Measurements from ENCODE around the gene MACO1. TPM values are rescaled to one million over a fixed set of nuclear protein-coding genes. Genes with fewer than 3 reads are reported as not detected.
A peak's percentile ranks its signal among the peaks of the same experiment; 100 is the strongest.
"Not testable (repeated sequence)": the region's sequence is repeated elsewhere in the genome, so short reads cannot be mapped to it uniquely, and the experiment has no call there.

Gene MACO1
- polyA plus RNA-seq, 2 donors, result 16.1 to 23.3 TPM

DNA sequence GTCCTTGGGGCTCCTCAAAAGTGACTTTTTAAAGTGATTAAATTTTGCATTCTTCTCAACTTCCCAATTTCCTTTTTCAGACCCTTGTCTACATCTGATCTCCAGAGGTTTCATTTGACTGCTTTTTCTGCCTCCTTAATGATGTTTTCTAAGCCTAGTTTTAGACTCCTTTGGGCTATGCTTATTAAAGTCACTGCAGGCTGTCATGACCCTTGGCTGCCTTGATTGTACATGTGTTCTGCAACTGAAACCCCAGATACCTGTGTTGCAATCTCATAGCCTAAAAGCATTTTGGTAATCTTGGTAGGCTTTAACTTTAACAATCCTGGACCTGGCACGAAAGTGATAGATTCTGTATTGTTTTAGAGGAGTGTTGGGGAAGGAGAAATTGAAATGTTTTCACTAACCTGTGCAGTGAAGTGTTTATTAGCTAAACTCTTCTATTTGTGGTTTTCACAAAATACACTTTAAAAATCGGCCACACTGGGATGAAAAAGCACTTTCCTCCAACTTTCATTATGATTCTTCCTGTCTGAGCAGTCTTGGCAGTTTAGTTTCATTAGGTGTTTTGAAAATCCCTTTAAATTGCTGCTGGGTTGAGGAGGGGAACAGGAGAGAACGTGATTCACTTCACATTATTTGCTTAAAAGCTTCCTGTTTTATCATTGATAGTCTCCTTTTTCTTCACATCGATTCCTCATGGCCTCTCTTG lies 4.9 kb downstream of the MACO1 start:
- Histone ChIP-seq H3K27ac (ENCODE audit: low read depth in 2 of 2, low read length in 1 of 2) (peak overlapping the region in 1 of 2 donors; percentile 34), H3K9me3 (ENCODE audit: control insufficient read depth in 2 of 2, insufficient read depth in 1 of 2, low read depth in 1 of 2, low read length in 1 of 2) (no peaks in the 10 kb centered on the region), H3K27me3 (ENCODE audit: control insufficient read depth in 1 of 2, insufficient read depth in 2 of 2, low read length in 2 of 2) (no peaks in the 10 kb centered on the region), H3K36me3 (ENCODE audit: control insufficient read depth in 2 of 2, insufficient read depth in 2 of 2, low read length in 1 of 2) (peaks cover 0 to 3% of the 10 kb centered on the region in 2 donors), H3K4me1 (ENCODE audit: control insufficient read depth in 2 of 2, insufficient read depth in 2 of 2, low read length in 1 of 2) (no peaks in the 10 kb centered on the region), H3K4me3 (ENCODE audit: low read depth in 1 of 2, low read length in 2 of 2) (peak overlapping the region in 1 of 2 donors; percentile 31)
- WGBS, 2 donors, result 14 to 17% methylated on average over 4 of the region's 4 CpGs

DNA sequence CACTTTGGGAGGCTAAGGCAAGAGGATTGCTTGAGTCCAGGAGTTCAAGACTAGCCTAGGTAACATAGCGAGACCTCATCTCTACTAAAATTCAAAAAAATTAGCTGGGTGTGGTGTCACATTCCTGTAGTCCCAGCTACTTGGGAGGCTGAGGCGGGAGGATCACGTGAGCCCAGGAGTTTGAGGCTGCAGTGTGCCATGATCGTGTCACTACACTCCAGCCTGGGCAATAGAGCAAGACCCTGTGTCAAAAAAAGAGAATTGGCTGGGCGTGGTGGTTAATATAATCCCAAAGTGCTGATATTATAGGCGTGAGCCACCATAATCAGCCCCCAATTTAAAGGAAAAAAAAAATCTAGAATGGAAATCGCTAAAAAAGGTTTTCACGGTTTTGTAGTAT lies 7.0 kb downstream of the MACO1 start:
- H3K36me3 ChIP-seq (ENCODE audit: control insufficient read depth in 2 of 2, insufficient read depth in 2 of 2, low read length in 1 of 2), result peaks cover 0 to 3% of the 10 kb centered on the region in 2 donors
- no peak overlapping the region for H3K4me3 ChIP-seq (ENCODE audit: low read depth in 1 of 2, low read length in 2 of 2)
- no peaks in the 10 kb centered on the region for H3K9me3 ChIP-seq (ENCODE audit: control insufficient read depth in 2 of 2, insufficient read depth in 1 of 2, low read depth in 1 of 2, low read length in 1 of 2)
- no peak overlapping the region for H3K27ac ChIP-seq (ENCODE audit: low read depth in 2 of 2, low read length in 1 of 2)
- H3K27me3 ChIP-seq (ENCODE audit: control insufficient read depth in 1 of 2, insufficient read depth in 2 of 2, low read length in 2 of 2), result no peaks in the 10 kb centered on the region
- H3K4me1 ChIP-seq (ENCODE audit: control insufficient read depth in 2 of 2, insufficient read depth in 2 of 2, low read length in 1 of 2), result no peaks in the 10 kb centered on the region
- WGBS, 2 donors, result 96 to 98% methylated on average over 8 of the region's 8 CpGs

DNA sequence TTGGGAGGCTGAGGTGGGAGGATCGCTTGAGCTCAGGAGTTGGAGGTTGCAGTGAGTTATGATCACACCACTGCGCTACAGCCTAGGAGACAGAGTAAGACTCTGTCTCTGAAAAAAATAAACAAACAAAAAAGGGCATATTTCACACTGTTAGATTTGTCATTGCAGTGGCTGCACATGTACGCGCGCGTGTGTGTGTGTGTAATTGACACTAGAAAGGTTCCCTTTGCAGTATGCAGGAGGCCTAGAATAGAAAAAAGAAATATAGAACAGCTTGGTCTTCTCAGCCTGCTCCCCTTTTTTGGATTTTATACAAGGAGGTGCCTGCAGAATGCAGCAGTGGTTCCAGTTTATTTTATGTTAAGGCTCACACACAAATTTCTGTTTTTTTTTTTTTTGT lies 8.6 kb downstream of the MACO1 start:
- no peaks in the 10 kb centered on the region for H3K4me1 ChIP-seq (ENCODE audit: control insufficient read depth in 2 of 2, insufficient read depth in 2 of 2, low read length in 1 of 2)
- 96 to 99% methylated on average over 6 of the region's 6 CpGs for WGBS, 2 donors
- no peak overlapping the region for H3K27ac ChIP-seq (ENCODE audit: low read depth in 2 of 2, low read length in 1 of 2)
- peaks cover 0 to 3% of the 10 kb centered on the region in 2 donors for H3K36me3 ChIP-seq (ENCODE audit: control insufficient read depth in 2 of 2, insufficient read depth in 2 of 2, low read length in 1 of 2)
- no peaks in the 10 kb centered on the region for H3K27me3 ChIP-seq (ENCODE audit: control insufficient read depth in 1 of 2, insufficient read depth in 2 of 2, low read length in 2 of 2)
- no peak overlapping the region for H3K4me3 ChIP-seq (ENCODE audit: low read depth in 1 of 2, low read length in 2 of 2)
- H3K9me3 ChIP-seq (ENCODE audit: control insufficient read depth in 2 of 2, insufficient read depth in 1 of 2, low read depth in 1 of 2, low read length in 1 of 2), result no peaks in the 10 kb centered on the region

DNA sequence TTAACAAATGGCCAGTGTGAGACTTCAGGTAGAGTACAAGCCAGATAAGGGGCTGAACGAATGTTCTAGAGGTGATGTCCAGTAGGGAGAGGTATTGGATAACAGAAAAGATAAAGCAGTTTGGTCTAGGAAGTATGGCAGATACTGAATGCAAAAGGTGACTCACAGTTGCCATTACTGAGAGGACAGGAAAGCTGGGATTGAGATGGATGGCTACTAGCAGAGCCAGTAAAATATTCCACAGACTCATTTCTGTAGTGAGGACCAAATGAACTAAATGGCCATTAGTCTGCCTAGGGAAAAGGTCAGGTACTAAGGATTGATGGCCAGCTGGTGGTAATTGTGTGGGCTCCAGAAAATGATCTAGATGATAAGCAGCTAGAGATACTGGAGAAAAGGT lies 11.5 kb downstream of the MACO1 start:
- no peaks in the 10 kb centered on the region for H3K27me3 ChIP-seq (ENCODE audit: control insufficient read depth in 1 of 2, insufficient read depth in 2 of 2, low read length in 2 of 2)
- no peak overlapping the region for H3K4me3 ChIP-seq (ENCODE audit: low read depth in 1 of 2, low read length in 2 of 2)
- no peaks in the 10 kb centered on the region for H3K4me1 ChIP-seq (ENCODE audit: control insufficient read depth in 2 of 2, insufficient read depth in 2 of 2, low read length in 1 of 2)
- 51 to 68% methylated on average over 1 of the region's 1 CpG for WGBS, 2 donors
- no peaks in the 10 kb centered on the region for H3K9me3 ChIP-seq (ENCODE audit: control insufficient read depth in 2 of 2, insufficient read depth in 1 of 2, low read depth in 1 of 2, low read length in 1 of 2)
- no peak overlapping the region for H3K27ac ChIP-seq (ENCODE audit: low read depth in 2 of 2, low read length in 1 of 2)
- peaks cover 0 to 3% of the 10 kb centered on the region in 2 donors for H3K36me3 ChIP-seq (ENCODE audit: control insufficient read depth in 2 of 2, insufficient read depth in 2 of 2, low read length in 1 of 2)

DNA sequence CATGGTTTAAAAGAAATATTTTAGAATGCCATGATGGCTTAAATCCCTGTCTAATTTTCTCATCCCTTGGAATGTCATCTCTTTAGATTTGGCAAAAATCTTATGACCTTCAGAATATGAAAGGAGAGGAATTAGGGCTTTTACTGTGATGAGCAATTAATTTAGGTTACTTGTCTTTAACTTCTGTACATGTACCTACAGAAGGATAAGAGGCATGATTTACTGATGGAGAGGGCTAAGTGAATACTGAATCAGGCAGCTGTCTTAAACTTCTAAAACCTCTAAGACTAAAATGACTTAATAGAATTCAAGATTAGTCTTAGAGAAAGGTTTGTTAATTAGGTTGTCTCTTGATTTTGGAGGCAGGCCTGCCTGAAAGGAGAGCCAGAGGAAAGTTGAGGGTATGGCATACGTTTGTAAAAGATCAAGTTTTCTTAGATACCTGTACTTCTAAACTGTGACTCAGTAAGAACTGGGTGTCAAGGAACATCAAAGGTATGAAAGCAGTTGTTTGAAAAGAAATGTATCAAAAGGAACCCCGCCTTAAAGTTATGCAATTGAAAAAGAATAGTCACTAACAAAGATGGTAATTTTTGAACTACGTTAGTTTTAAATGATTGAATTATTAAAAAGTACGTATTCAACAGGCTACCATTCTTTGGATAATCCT lies 12.5 kb downstream of the MACO1 start:
- no peaks in the 10 kb centered on the region for H3K4me1 ChIP-seq (ENCODE audit: control insufficient read depth in 2 of 2, insufficient read depth in 2 of 2, low read length in 1 of 2)
- H3K9me3 ChIP-seq (ENCODE audit: control insufficient read depth in 2 of 2, insufficient read depth in 1 of 2, low read depth in 1 of 2, low read length in 1 of 2), result no peaks in the 10 kb centered on the region
- H3K27me3 ChIP-seq (ENCODE audit: control insufficient read depth in 1 of 2, insufficient read depth in 2 of 2, low read length in 2 of 2), result no peaks in the 10 kb centered on the region
- H3K4me3 ChIP-seq (ENCODE audit: low read depth in 1 of 2, low read length in 2 of 2), result no peak overlapping the region
- H3K36me3 ChIP-seq (ENCODE audit: control insufficient read depth in 2 of 2, insufficient read depth in 2 of 2, low read length in 1 of 2), result no peaks in the 10 kb centered on the region
- H3K27ac ChIP-seq (ENCODE audit: low read depth in 2 of 2, low read length in 1 of 2), result peak overlapping the region; percentile 85 to 89
- 53 to 58% methylated on average over 4 of the region's 4 CpGs for WGBS, 2 donors

DNA sequence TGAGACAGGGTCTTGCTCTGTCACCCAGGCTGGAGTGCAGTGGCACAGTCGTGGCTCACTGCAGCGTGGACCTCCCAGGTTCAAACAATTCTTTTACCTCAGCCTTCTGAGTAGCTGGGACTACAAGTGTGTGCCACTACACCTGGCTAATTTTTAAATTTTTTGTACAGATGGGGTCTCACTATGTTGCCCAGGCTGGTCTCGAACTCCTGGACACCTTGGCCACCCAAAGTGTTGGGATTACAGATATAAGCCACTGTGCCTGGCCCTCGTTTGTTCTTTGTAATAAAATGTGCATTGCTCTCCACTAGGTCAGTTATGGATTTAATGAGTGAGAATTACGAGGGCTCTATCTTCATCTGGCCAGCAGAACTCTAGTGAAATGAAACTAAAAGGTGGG lies 13.9 kb downstream of the MACO1 start:
- H3K27me3 ChIP-seq (ENCODE audit: control insufficient read depth in 1 of 2, insufficient read depth in 2 of 2, low read length in 2 of 2); H3K27ac ChIP-seq (ENCODE audit: low read depth in 2 of 2, low read length in 1 of 2); H3K4me1 ChIP-seq (ENCODE audit: control insufficient read depth in 2 of 2, insufficient read depth in 2 of 2, low read length in 1 of 2); H3K9me3 ChIP-seq (ENCODE audit: control insufficient read depth in 2 of 2, insufficient read depth in 1 of 2, low read depth in 1 of 2, low read length in 1 of 2); H3K4me3 ChIP-seq (ENCODE audit: low read depth in 1 of 2, low read length in 2 of 2); H3K36me3 ChIP-seq (ENCODE audit: control insufficient read depth in 2 of 2, insufficient read depth in 2 of 2, low read length in 1 of 2): not testable (repeated sequence)
- WGBS, 2 donors, result 92 to 93% methylated on average over 5 of the region's 5 CpGs

DNA sequence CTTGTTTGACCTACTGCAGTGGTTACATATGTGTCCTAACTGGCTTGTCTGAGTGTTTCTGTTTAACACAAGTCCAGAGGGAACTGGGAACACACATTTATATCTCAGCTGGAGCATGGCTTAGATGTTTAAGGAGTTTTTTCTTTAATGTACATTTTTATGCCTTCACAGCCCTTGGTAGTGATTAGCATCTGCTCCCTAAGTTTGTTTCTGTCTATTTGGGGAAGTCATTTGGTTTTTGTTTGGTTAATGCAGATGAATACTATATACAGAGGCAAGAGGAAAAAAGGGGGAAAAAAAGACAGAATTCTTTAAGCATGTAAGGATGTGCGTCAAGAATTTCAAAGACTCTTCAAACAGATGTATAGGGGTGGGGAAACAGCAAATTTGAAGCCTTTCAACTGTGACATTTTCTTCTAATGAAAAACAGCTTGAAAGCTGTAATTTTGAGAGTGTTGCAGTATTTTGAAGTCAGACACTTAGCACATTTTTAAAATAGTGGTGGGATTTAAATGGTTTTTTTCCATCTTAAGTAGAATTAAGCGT lies 15.4 kb downstream of the MACO1 start:
- Histone ChIP-seq H3K4me3 (ENCODE audit: low read depth in 1 of 2, low read length in 2 of 2) (no peak overlapping the region), H3K9me3 (ENCODE audit: control insufficient read depth in 2 of 2, insufficient read depth in 1 of 2, low read depth in 1 of 2, low read length in 1 of 2) (no peaks in the 10 kb centered on the region), H3K36me3 (ENCODE audit: control insufficient read depth in 2 of 2, insufficient read depth in 2 of 2, low read length in 1 of 2) (no peaks in the 10 kb centered on the region), H3K27me3 (ENCODE audit: control insufficient read depth in 1 of 2, insufficient read depth in 2 of 2, low read length in 2 of 2) (no peaks in the 10 kb centered on the region), H3K27ac (ENCODE audit: low read depth in 2 of 2, low read length in 1 of 2) (no peak overlapping the region), H3K4me1 (ENCODE audit: control insufficient read depth in 2 of 2, insufficient read depth in 2 of 2, low read length in 1 of 2) (no peaks in the 10 kb centered on the region)
- WGBS, 2 donors, result 82 to 83% methylated on average over 2 of the region's 2 CpGs

DNA sequence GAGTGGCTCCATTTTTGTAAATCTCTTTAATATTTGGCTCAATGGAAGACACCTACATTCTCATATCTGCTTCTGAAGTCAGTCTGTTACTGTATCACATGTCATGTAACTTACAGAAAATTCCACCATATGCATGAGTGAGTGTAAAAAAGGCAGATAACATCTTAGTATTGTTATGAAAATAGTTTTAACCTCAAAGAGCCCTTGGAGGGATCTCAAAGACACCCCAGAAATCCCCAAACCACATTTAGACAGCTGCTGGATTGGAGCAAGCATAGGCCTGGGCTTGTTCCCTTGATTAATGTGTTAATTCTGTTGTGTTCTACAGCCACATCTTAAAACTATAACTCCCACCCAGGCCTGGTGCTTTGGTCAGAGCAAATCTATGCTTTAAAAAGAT lies 16.9 kb downstream of the MACO1 start:
- Histone ChIP-seq H3K36me3 (ENCODE audit: control insufficient read depth in 2 of 2, insufficient read depth in 2 of 2, low read length in 1 of 2) (no peaks in the 10 kb centered on the region), H3K27me3 (ENCODE audit: control insufficient read depth in 1 of 2, insufficient read depth in 2 of 2, low read length in 2 of 2) (no peaks in the 10 kb centered on the region), H3K9me3 (ENCODE audit: control insufficient read depth in 2 of 2, insufficient read depth in 1 of 2, low read depth in 1 of 2, low read length in 1 of 2) (no peaks in the 10 kb centered on the region), H3K27ac (ENCODE audit: low read depth in 2 of 2, low read length in 1 of 2) (no peak overlapping the region), H3K4me3 (ENCODE audit: low read depth in 1 of 2, low read length in 2 of 2) (no peak overlapping the region), H3K4me1 (ENCODE audit: control insufficient read depth in 2 of 2, insufficient read depth in 2 of 2, low read length in 1 of 2) (no peaks in the 10 kb centered on the region)

DNA sequence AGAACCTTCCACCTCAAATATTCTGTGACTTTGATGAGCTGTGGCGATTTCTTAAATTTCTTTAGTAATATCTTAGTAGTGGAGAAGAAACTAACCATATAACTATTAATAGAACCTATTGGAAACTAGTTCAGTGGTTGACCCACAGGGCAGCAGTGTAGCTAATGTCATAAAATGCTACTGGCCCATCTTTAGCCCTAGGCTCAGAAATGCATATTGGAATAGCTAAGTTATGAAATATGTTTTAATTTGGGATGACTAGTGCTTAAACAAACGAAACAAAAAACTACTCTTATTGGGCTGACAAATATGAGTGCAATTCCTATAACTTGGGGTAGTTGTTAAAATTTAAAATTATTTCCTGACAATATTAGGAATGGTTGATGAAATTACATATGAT lies 20.2 kb downstream of the MACO1 start:
- H3K4me3 ChIP-seq (ENCODE audit: low read depth in 1 of 2, low read length in 2 of 2), result no peak overlapping the region
- H3K27ac ChIP-seq (ENCODE audit: low read depth in 2 of 2, low read length in 1 of 2), result no peak overlapping the region
- H3K27me3 ChIP-seq (ENCODE audit: control insufficient read depth in 1 of 2, insufficient read depth in 2 of 2, low read length in 2 of 2), result no peaks in the 10 kb centered on the region
- WGBS, 2 donors, result 84 to 94% methylated on average over 2 of the region's 2 CpGs
- no peaks in the 10 kb centered on the region for H3K4me1 ChIP-seq (ENCODE audit: control insufficient read depth in 2 of 2, insufficient read depth in 2 of 2, low read length in 1 of 2)
- no peaks in the 10 kb centered on the region for H3K9me3 ChIP-seq (ENCODE audit: control insufficient read depth in 2 of 2, insufficient read depth in 1 of 2, low read depth in 1 of 2, low read length in 1 of 2)
- no peaks in the 10 kb centered on the region for H3K36me3 ChIP-seq (ENCODE audit: control insufficient read depth in 2 of 2, insufficient read depth in 2 of 2, low read length in 1 of 2)

DNA sequence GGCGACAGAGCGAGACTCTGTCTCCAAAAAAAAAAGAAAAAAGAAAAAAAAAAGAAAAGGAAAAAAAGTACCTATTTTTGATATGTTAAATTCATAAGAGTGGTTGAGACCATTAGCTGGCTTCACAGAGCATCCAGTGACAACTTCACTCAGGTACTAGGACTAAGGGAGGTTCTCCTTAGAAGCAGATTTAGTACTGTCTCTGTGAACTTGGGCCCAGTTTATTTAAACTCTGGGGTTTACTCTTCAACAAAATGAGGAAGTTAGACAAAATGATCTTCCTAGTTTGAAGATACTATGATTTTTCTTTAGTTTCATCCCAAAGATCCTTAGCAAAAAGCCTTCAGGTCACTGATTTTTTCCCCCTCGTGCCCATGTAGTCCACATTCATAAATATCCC lies 21.2 kb downstream of the MACO1 start:
- no peaks in the 10 kb centered on the region for H3K4me1 ChIP-seq (ENCODE audit: control insufficient read depth in 2 of 2, insufficient read depth in 2 of 2, low read length in 1 of 2)
- WGBS, 2 donors, result 94 to 95% methylated on average over 3 of the region's 3 CpGs

More for the DNA sequence above, 21.2 kb downstream of the MACO1 start:
- no peaks in the 10 kb centered on the region for H3K9me3 ChIP-seq (ENCODE audit: control insufficient read depth in 2 of 2, insufficient read depth in 1 of 2, low read depth in 1 of 2, low read length in 1 of 2)
- no peak overlapping the region for H3K4me3 ChIP-seq (ENCODE audit: low read depth in 1 of 2, low read length in 2 of 2)
- no peaks in the 10 kb centered on the region for H3K27me3 ChIP-seq (ENCODE audit: control insufficient read depth in 1 of 2, insufficient read depth in 2 of 2, low read length in 2 of 2)
- H3K36me3 ChIP-seq (ENCODE audit: control insufficient read depth in 2 of 2, insufficient read depth in 2 of 2, low read length in 1 of 2), result no peaks in the 10 kb centered on the region
- H3K27ac ChIP-seq (ENCODE audit: low read depth in 2 of 2, low read length in 1 of 2), result no peak overlapping the region
